GM18520 (cell line): Measurements from ENCODE around the gene MBOAT1.
"Not testable (repeated sequence)": the region's sequence is repeated elsewhere in the genome, so short reads cannot be mapped to it uniquely, and the experiment has no call there.

Experiments
- ATAC-seq: cut with Tn5 transposase; IDR thresholded peaks from one replicate; pipeline ENCODE4 v1.9.1; 2021; ENCODE audit not compliant: unreplicated experiment

The MBOAT1 gene, protein sequence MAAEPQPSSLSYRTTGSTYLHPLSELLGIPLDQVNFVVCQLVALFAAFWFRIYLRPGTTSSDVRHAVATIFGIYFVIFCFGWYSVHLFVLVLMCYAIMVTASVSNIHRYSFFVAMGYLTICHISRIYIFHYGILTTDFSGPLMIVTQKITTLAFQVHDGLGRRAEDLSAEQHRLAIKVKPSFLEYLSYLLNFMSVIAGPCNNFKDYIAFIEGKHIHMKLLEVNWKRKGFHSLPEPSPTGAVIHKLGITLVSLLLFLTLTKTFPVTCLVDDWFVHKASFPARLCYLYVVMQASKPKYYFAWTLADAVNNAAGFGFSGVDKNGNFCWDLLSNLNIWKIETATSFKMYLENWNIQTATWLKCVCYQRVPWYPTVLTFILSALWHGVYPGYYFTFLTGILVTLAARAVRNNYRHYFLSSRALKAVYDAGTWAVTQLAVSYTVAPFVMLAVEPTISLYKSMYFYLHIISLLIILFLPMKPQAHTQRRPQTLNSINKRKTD

DNA sequence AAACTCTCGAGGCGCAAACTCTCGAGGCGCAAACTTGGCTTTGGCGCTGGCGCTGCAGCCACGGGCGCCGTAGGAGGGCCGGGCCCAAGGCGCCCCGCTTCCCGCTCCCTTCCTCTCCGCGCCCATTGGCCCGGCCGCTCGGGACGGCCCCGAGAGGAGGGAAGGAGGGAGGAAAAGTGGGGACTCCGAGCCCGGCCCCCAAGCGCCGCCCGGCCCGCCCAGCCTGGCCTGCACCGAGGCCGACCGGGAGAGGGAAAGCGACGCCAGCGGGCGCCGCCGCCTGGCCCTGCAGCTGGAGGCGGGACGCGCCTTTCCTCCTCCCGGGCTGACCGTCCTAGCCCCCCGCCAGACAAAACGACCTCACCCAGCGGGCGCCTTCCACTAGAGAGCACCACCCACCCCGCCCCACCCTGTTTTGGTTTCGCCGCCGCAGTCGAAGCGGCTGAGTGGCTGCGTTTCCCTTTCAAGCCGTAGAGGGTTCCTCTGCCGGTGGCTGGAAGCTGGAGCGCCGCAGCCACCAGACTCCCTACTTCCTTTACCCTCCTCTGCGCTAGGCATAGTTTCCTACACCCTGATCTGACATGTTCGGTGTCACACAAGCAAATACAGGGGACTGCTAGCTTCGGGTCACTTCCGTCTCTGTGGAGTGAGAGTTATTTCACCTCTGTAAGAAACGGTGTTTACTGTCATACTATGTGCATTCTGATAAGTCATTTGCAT, at the start of gene MBOAT1:
TSS of gene MBOAT1 (minus strand) at position 78 of the 720 bp plus-strand sequence. CDS start 235 bp downstream, outside the sequence.
- ATAC-seq: peak; percentile 79

DNA sequence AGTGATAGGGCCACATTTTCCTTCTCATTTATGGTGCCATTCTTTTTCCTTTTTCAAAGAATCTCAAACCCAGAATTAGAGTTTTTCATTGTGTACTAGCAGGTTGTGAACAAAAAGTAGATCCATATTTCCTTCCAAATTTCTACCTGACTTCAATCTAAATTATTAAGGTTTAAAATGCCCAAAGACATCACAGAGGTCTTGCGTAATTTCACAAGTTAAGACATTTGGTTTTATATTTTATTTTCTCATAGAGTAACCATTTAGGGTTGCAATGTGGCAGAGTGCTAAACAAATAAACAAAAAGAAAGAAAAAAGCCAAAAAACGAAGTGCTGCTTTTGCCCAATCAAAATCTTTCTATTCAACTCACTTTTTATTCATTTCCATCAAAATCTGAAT, 49.4 kb upstream of the MBOAT1 start:
- ATAC-seq: no peak

- no peak for ATAC-seq
These were observed 48.1 kb upstream of the MBOAT1 start for GRCh38 chr6:20260360-20260759.

DNA sequence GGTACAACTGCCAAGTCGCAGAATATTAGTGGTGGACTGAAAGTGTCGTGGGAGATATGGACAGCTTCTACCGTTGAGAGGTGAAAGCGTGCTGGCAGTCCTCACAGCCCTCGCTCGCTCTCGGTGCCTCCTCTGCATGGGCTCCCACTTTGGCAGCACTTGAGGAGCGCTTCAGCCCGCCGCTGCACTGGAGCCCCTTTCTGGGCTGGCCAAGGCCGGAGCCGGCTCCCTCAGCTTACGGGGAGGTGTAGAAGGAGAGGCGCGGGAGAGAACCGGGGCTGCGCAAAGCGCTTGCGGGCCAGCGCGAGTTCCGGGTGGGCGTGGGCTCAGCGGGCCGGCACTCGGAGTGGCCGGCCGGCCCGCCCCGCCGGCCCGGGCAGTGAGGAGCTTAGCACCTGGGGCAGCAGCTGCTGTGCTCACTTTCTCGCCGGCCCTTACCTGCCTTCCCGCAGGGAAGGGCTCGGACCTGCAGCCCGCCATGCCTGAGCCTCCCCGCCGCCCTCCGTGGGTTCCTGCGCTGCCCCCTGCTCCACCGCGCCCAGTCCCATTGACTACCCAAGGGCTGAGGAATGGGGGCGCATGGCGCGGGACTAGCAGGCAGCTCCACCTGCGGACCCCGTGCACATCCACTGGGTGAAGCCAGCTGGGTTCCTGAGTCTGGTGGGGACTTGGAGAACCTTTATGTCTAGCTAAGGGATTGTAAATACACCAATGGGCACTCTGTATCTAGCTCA, 47.2 kb upstream of the MBOAT1 start:
- no peak for ATAC-seq

DNA sequence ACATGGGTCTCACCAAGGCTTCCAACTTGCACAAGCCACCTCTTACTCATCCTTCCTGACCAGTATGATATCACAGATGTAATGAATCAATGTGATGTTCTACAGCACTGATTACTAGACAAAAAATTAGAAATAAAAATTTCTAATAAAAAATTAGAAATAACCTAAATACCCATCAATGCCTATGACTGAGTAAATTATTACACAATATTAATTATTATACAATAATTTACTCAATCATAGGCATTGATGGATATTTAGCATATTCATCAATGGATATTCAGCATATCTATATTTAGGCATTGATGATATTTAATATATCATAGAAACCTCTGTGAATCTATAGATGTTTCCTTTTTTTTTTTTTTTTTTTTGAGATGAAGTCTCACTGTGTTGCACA, 43.2 kb upstream of the MBOAT1 start:
- no peak for ATAC-seq

DNA sequence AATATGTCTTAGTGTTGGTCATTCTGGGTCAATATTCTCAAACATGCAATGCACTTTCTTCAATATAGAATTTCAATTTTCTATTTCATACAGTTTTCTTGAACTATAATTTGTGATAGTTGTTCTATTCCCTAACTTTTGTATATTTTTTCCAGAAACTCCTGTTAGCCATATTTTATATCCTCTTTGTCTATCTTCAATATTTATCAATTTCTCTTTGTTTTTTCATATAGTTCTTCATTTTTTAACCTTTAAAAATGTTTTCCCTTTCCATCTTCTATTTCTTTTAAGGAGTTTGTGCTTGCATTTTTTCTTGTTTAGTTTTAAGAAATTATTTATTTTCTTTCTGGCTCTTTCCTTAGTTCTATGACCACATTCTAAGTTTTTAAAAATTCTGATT, 42.0 kb upstream of the MBOAT1 start:
- ATAC-seq: no peak

- ATAC-seq: no peak
These were observed 40.8 kb upstream of the MBOAT1 start for GRCh38 chr6:20253021-20253420.

DNA sequence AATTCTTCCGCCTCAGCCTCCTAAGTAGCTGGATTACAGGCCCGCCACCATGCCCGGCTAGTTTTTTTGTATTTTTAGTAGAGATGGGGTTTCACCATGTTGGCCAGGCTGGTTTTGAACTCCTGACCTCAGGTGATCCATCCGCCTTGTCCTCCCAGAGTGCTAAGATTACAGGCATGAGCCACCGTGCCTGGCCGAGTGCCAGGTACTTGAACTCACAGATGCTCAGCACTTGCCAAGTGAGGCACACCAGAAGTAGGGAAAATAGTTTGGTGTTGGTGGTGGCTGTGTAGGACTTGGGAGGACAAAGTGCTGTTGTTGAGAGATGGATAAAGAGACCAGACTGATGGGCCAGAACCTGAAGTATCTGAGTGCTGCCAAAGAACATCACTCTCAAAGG, 40.0 kb upstream of the MBOAT1 start:
- ATAC-seq: no peak

DNA sequence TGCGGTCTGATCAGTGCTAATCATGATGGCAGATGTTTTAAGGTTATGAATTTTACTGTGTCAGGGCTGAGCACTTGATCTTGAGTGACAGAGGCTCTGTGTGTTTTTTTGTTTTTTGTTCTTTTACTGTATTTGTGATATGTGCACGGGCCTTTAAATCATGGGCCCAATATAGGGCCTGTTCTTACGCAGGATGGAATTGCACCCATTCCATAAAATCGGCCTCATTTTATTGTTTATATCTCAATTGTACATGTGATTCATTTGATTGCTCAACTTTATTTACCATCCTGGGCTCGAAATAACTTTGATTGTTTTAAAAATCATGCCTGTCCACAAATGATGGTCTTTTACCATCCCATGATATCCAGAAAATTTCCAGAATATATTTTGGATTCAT, 39.3 kb upstream of the MBOAT1 start:
- ATAC-seq: no peak

DNA sequence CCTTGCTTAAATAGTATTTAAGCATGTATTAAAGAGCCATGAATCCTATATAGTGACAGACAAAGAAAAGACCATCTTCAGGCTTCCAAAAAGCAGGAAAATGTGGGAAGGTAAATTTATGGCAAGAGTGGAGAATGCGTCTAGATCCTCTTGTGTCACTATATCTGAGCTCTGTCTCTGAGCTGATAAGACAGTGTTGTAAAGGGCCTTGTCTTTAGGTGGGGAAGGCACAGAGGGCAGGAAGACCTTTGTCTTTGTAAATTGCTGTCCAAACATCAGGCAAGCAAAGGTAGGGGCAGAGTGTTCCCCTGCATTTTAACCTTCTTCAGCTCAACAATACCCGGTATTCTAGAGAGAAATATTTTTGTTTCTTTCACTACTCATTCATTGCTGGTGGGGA, 33.9 kb upstream of the MBOAT1 start:
- no peak for ATAC-seq

DNA sequence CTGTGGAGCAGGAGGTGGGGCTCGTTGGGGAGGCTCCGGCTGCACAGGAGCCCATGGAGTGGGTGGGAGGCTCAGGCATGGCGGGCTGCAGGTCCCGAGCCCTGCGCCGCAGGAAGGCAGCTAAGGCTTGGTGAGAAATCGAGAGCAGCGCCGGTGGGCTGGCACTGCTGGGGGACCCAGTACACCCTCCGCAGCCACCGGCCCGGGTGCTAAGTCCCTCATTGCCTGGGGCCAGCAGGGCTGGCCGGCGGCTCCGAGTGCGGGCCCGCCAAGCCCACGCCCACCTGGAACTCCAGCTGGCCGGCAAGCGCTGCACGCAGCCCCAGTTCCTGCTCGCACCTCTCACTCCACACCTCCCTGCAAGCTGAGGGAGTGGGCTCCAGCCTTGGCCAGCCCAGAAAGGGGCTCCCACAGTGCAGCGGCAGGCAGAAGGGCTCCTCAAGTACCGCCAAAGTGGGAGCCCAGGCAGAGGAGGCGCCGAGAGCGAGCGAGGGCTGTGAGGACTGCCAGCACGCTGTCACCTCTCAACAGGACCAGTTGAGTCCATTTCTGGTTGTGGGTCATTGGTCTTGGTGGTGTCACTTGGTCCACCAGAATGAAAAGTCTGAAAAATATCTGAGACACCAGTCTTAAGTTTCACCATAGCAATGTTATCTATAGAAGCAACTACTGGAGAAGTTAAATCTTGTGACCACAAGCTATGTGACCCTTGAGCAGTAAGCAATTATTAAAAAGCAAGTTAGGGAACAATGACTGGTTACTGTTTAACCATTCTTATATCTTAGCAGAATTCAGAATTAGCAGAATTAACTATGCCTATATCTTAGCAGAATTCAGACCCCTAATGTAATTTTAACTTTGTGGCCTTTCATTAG, 32.8 kb upstream of the MBOAT1 start:
- not testable (repeated sequence) for ATAC-seq

GRCh38 chr6:20243288-20243687, 31.0 kb upstream of the MBOAT1 start:
- ATAC-seq: no peak

GRCh38 chr6:20242397-20242796, 30.1 kb upstream of the MBOAT1 start:
- no peak for ATAC-seq

GRCh38 chr6:20241102-20241501, 28.8 kb upstream of the MBOAT1 start:
- no peak for ATAC-seq

DNA sequence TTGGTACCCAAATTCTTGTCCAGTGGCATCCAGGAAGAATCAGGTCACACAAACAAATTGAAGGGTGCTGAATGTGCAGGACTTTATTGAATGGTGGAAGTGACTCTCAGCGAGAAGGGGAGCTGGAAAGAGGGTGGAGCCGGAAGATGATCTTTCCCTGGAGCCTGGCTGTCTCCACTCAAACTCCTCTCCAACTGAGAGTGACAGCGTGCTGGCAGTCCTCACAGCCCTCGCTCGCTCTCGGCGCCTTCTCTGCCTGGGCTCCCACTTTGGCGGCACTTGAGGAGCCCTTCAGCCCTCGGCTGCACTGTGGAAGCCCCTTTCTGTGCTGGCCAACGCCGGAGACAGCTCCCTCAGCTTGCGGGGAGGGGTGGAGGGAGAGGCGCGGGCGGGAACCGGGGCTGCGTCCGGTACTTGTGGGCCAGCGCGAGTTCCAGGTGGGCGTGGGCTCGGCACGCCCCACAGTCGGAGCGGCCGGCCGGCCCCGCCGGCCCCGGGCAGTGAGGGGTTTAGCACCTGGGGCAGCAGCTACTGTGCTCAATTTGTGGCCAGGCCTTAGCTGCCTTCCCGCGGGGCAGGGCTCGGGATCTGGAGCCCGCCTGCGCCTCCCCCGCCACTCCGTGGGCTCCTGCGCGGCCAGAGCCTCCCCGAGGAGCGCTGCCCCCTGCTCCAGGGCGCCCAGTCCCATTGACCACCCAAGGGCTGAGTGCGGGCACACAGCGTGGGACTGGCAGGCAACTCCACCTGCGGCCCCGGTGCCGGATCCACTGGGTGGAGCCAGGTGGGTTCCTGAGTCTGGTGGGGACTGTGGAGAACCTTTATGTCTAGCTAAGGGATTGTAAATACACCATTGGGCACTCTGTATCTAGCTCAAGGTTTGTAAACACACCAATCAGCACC, 26.7 kb upstream of the MBOAT1 start:
- no peak for ATAC-seq

GRCh38 chr6:20237677-20238460, 25.6 kb upstream of the MBOAT1 start:
- ATAC-seq: no peak

DNA sequence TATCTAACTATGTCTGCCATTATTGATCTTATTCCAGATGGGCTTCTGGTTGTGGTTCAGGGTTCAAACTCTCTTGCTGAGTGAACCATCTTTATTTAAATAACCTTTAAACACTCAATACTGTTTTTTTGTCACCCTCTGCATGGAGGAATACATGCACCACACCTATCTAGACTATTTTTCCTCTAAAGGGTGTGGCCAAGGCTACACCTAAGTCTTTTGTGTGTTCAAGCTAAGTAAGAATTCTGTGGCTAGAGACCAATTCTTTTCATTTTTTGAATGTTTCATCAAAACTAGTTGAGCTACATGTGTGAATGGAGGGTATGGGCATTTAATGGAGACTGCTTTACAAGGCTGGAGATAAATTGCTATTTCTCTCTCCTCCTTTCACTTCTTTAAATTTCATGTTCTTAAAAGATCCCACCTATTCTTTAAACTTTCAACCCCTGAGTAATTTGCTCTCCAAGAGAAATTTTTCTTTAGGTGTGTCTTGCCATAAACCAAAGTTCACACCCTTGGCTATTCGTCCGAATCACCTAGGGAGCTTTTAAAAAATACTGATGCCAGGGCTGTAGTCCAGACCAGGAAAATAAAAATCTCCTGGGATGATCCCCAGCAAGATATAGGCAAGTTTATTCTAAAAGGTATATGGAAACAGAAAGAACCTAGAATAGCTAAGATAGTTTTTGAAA, 24.8 kb upstream of the MBOAT1 start:
- no peak for ATAC-seq

- no peak for ATAC-seq
These were observed 24.1 kb upstream of the MBOAT1 start for GRCh38 chr6:20236344-20236743.
